OCI-LY1 (cell line): ENCODE data around the gene GPR139.

Experiments used
- H2AFZ ChIP-seq: fragments of 200-600 bp; sonication (generic), shearing (Covaris generic); 2 replicates; pipeline ENCODE4 v1.6.0; 2014; ENCODE audit warnings: antibody characterized with exemption, mild to moderate bottlenecking, low read length
- H3F3A ChIP-seq: fragments of 200-600 bp; sonication (generic), shearing (Covaris generic); 2 replicates; pipeline ENCODE4 v1.6.0; 2014; ENCODE audit warnings: mild to moderate bottlenecking, antibody characterized with exemption, low read length, moderate library complexity; ENCODE audit not compliant: insufficient read depth
- H3K27ac ChIP-seq: fragments of 200-600 bp; sonication (generic); 2 replicates; pipeline ENCODE4 v1.5.1; 2014; ENCODE audit warnings: low read length, mixed run types, mild to moderate bottlenecking, low read depth; ENCODE audit not compliant: poor library complexity, severe bottlenecking
- H3K27me3 ChIP-seq: fragments of 200-600 bp; sonication (generic); 2 replicates; pipeline ENCODE4 v1.6.0; 2014; ENCODE audit warnings: antibody characterized with exemption, mild to moderate bottlenecking, low read length, moderate library complexity; ENCODE audit not compliant: insufficient read depth
- H3K36me3 ChIP-seq: fragments of 200-600 bp; sonication (generic); 2 replicates; pipeline ENCODE4 v1.6.1; 2014; ENCODE audit warnings: mild to moderate bottlenecking, antibody characterized with exemption, low read length, moderate library complexity, mixed read lengths; ENCODE audit not compliant: insufficient read depth
- H3K4me1 ChIP-seq: fragments of 200-600 bp; sonication (generic); 2 replicates; pipeline ENCODE4 v1.5.1; 2014; ENCODE audit warnings: mild to moderate bottlenecking, low read length, moderate library complexity; ENCODE audit not compliant: insufficient read depth, severe bottlenecking
- H3K4me2 ChIP-seq: fragments of 200-600 bp; sonication (generic), shearing (Covaris generic); 2 replicates; pipeline ENCODE4 v1.6.1; 2014; ENCODE audit warnings: low read length
- H3K4me3 ChIP-seq: fragments of 200-600 bp; sonication (generic); 2 replicates; pipeline ENCODE4 v1.5.1; 2014; ENCODE audit warnings: low read length, low read depth, mild to moderate bottlenecking, mixed read lengths; ENCODE audit not compliant: poor library complexity, severe bottlenecking
- H3K79me2 ChIP-seq: fragments of 200-600 bp; shearing (Covaris generic); 2 replicates; pipeline ENCODE4 v1.6.1; 2016; ENCODE audit warnings: mixed run types, low read length, mixed read lengths; ENCODE audit not compliant: insufficient read depth
- H3K9ac ChIP-seq: fragments of 200-600 bp; sonication (generic), shearing (Covaris generic); 2 replicates; pipeline ENCODE4 v1.6.1; 2014; ENCODE audit warnings: mild to moderate bottlenecking, low read length, mixed read lengths
- H3K9me2 ChIP-seq: fragments of 200-600 bp; sonication (generic), shearing (Covaris generic); 2 replicates; pipeline ENCODE4 v1.6.1; 2014; ENCODE audit warnings: low read depth, mild to moderate bottlenecking, low read length, mixed read lengths
- H3K9me3 ChIP-seq: fragments of 200-600 bp; shearing (Covaris generic); 2 replicates; pipeline ENCODE4 v1.6.1; 2014; ENCODE audit warnings: low read length, mixed read lengths
- H4K20me1 ChIP-seq: fragments of 200-600 bp; sonication (generic), shearing (Covaris generic); 2 replicates; pipeline ENCODE4 v1.6.0; 2016; ENCODE audit warnings: mild to moderate bottlenecking, low read length; ENCODE audit not compliant: insufficient read depth
- EZH2 ChIP-seq: fragments of 200-600 bp; sonication (generic), shearing (Covaris generic); IDR thresholded peaks from 2 replicates; pipeline ENCODE4 v1.8.0; 2017; ENCODE audit warnings: borderline replicate concordance, mixed run types, mild to moderate bottlenecking, antibody characterized with exemption, low read length, moderate library complexity, mixed read lengths
- TF ChIP-seq, protein P1 (sequence below): fragments of 200-600 bp; sonication (generic), shearing (Covaris generic); IDR thresholded peaks from 2 replicates; pipeline ENCODE4 v1.5.1; 2017; ENCODE audit warnings: mild to moderate bottlenecking, antibody characterized with exemption, low read length, moderate library complexity, mixed read lengths

Gene GPR139

DNA sequence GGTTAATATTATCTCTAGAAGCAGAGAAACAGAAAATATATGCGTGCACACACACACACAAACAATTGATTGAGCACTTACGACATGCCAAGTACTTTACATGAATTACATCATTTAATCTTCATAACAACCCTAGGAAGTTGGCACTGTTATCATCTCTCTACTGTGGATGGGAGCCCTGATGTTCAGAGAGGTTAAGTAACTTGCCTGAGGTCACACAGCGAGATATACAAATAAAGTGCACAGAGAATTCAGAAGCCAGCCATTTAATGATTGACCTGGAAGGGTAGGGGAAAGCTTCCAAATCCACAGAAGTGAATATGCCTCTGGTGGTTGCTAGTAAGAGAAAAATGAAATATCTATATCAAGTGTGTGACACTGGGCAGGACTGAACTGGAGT is 37.5 kb upstream of the GPR139 start:
- no peaks in the 10 kb centered on the region for H3K9me3 ChIP-seq
- no peaks in the 10 kb centered on the region for H3K27me3 ChIP-seq
- no peaks in the 10 kb centered on the region for H3K79me2 ChIP-seq
- no peaks in the 10 kb centered on the region for H3F3A ChIP-seq
- TF ChIP-seq EZH2 = no peak
- TF ChIP-seq, protein P1, sequence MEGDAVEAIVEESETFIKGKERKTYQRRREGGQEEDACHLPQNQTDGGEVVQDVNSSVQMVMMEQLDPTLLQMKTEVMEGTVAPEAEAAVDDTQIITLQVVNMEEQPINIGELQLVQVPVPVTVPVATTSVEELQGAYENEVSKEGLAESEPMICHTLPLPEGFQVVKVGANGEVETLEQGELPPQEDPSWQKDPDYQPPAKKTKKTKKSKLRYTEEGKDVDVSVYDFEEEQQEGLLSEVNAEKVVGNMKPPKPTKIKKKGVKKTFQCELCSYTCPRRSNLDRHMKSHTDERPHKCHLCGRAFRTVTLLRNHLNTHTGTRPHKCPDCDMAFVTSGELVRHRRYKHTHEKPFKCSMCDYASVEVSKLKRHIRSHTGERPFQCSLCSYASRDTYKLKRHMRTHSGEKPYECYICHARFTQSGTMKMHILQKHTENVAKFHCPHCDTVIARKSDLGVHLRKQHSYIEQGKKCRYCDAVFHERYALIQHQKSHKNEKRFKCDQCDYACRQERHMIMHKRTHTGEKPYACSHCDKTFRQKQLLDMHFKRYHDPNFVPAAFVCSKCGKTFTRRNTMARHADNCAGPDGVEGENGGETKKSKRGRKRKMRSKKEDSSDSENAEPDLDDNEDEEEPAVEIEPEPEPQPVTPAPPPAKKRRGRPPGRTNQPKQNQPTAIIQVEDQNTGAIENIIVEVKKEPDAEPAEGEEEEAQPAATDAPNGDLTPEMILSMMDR = no peak
- no peaks in the 10 kb centered on the region for H4K20me1 ChIP-seq
- H3K9ac ChIP-seq = no peak overlapping the region
- no peaks in the 10 kb centered on the region for H3K36me3 ChIP-seq
- H3K9me2 ChIP-seq = no peaks in the 10 kb centered on the region
- no peak overlapping the region for H3K4me3 ChIP-seq
- H3K4me1 ChIP-seq = no peaks in the 10 kb centered on the region
- H2AFZ ChIP-seq = no peak overlapping the region
- no peak overlapping the region for H3K4me2 ChIP-seq
- no peak overlapping the region for H3K27ac ChIP-seq

DNA sequence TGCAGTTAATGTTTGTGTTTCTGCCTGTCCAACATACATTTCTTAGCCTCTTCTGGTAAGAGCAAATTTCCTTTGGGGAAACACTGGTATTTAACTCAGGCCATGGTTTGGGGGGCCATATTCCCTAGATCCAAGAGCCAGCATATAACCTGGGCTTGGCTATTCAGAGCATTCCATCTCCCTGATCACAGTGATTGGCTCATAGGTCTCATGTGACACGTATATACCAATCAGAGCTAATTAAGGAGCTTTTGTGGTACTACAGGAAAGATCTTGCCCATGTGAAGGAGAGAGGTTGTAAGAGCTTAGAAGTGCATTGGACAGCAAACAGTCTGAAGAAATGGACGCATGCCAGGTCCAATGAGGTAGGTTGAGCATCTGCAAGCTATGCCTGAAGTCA is 33.4 kb upstream of the GPR139 start:
- H3K4me3 ChIP-seq = no peak overlapping the region
- no peak overlapping the region for H3K9ac ChIP-seq
- H3K4me2 ChIP-seq = no peak overlapping the region
- H3K36me3 ChIP-seq = no peaks in the 10 kb centered on the region
- no peak overlapping the region for H2AFZ ChIP-seq
- TF ChIP-seq, protein P1 = no peak
- TF ChIP-seq EZH2 = no peak
- no peaks in the 10 kb centered on the region for H3K4me1 ChIP-seq
- no peaks in the 10 kb centered on the region for H4K20me1 ChIP-seq
- H3K27ac ChIP-seq = no peak overlapping the region
- no peaks in the 10 kb centered on the region for H3K27me3 ChIP-seq
- no peaks in the 10 kb centered on the region for H3F3A ChIP-seq
- H3K9me3 ChIP-seq = no peaks in the 10 kb centered on the region
- H3K79me2 ChIP-seq = no peaks in the 10 kb centered on the region
- no peaks in the 10 kb centered on the region for H3K9me2 ChIP-seq

DNA sequence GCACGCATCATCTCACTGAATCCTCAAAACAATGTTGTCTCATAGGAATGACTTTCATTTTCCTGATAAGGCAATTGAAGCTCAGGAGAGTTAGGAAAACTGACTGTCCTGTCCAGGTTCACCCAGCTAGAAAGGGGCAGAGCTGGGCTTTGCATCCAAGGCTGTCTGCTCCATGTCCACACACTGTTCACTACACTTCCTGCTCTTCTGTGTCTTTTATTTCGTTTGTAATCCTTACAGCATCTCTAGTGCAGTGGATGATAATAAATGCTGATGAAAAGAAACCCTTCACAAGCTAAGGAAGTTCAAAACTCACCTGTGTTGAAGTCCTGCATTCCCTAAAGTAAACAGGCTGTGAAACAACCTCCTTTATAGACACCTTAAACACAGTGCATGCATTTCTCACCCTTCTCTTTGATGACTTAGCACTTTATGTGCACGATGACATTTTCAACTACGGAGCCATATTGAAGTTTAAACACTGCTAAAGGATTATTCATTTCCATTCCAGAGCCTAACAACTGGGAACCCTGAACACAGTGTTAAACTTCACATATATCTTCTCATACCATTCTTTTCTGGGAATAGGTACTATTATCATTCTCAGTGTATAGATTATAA is 31.0 kb upstream of the GPR139 start:
- Histone ChIP-seq H3K9me3 (no peaks in the 10 kb centered on the region), H3K4me3 (no peak overlapping the region), H3F3A (no peaks in the 10 kb centered on the region), H3K27me3 (no peaks in the 10 kb centered on the region), H3K9me2 (no peaks in the 10 kb centered on the region), H3K4me1 (no peaks in the 10 kb centered on the region), H3K36me3 (no peaks in the 10 kb centered on the region), H3K4me2 (no peak overlapping the region), H2AFZ (no peak overlapping the region), H3K27ac (no peak overlapping the region), H3K79me2 (no peaks in the 10 kb centered on the region), H4K20me1 (no peaks in the 10 kb centered on the region), H3K9ac (no peak overlapping the region)
- TF ChIP-seq EZH2 = no peak
- TF ChIP-seq, protein P1 = no peak
